Tibial nerve (tissue), 4 donors: Measurements from ENCODE around the gene MRPS26. TPM values are rescaled to one million over a fixed set of nuclear protein-coding genes. Genes with fewer than 3 reads are reported as not detected.

Experiments used
- DNase-seq, 2 donors: peaks; one replicate each; pipeline ENCODE4 v3.0.0-alpha.2; 2019; ENCODE audit warnings: low spot score in 2 of 2
- H3K27ac ChIP-seq, 4 donors: fragments of 200-600 bp; sonication (generic) in 3 of 4; one replicate each; pipeline ENCODE4 v1.5.1; 2017 to 2019; ENCODE audit warnings: mild to moderate bottlenecking in 1 of 4
- H3K27me3 ChIP-seq, 2 donors: fragments of 200-600 bp; sonication (generic) in 1 of 2; one replicate each; pipeline versions ENCODE4 v1.5.1 to v1.6.0; 2017 to 2019
- H3K36me3 ChIP-seq, 3 donors: fragments of 200-600 bp; sonication (generic); one replicate each; pipeline ENCODE4 v1.5.1; 2018 to 2019
- H3K4me1 ChIP-seq, 4 donors: fragments of 200-600 bp; sonication (generic) in 3 of 4; one replicate each; pipeline ENCODE4 v1.5.1; 2017 to 2019
- H3K4me3 ChIP-seq, 4 donors: fragments of 200-600 bp; sonication (generic) in 3 of 4; one replicate each; pipeline ENCODE4 v1.5.1; 2017 to 2019; ENCODE audit warnings: mild to moderate bottlenecking in 1 of 4, moderate library complexity in 1 of 4
- H3K9me3 ChIP-seq, 4 donors: fragments of 200-600 bp; sonication (generic) in 3 of 4; one replicate each; pipeline ENCODE4 v1.5.1; 2017 to 2019
- EP300 ChIP-seq, 2 donors: sonication (generic); formaldehyde crosslinking; IDR thresholded peaks; one replicate each; pipeline ENCODE4 v1.6.1; 2017; ENCODE audit warnings: antibody characterized with exemption in 2 of 2, mild to moderate bottlenecking in 1 of 2
- POLR2A ChIP-seq, 2 donors: fragments of 450-650 bp; IDR thresholded peaks; one replicate each; pipeline ENCODE4 v1.6.1; 2017; ENCODE audit warnings: antibody characterized with exemption in 2 of 2, mild to moderate bottlenecking in 2 of 2, moderate library complexity in 2 of 2
- WGBS, 2 donors: methylation state at CpG; one replicate each; pipeline ENCODE4 v1.1.5; 2018; 5-methylcytosine and 5-hydroxymethylcytosine counted together
- total RNA-seq, 4 donors: library from RNA; depleted of rRNA; stranded (reverse); fragments of >200 nt; gene quantifications; one replicate each; pipeline ENCODE4 v1.1.0, GENCODE V29; 2016
- TF ChIP-seq, protein P1 (sequence below), 5 experiments: fragments of 200-600 bp in 3 of 5; fragments of 450-650 bp in 2 of 5; sonication (generic) in 3 of 5; IDR thresholded peaks; one replicate each; pipeline ENCODE4 v1.5.1; 2016 to 2019; ENCODE audit warnings: antibody characterized with exemption in 5 of 5, mild to moderate bottlenecking in 3 of 5, moderate library complexity in 2 of 5

MRPS26 gene
- total RNA-seq, 4 donors from 2014 or later = 43.2 to 87.9 (median 59.5) TPM

DNA sequence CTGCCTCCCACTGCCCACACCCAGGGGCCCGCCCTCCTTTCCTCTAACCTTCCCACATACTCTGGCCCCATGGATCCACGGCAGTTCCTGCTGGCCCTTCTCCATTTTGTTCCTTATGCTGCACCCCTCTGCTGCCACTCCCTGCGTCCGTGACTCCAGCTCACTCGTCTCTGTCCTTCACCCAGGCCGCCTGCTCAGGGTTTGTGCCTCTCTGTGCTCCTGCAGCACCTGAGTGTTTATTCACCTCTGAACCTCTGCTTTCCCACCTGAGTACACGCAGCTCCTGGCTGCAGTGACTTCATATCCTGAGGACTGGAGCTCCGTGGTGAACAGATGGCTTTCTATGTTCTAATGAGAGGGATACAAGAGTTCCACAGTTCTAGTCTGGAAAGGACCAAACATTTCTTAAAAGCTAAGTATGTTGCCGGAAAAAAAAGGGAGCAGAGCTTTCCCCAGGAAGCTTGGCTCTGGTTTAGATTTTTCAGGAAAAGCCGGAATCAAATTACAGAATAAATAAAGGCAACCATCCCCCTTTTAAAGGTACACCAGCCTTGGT is 3.9 kb upstream of the MRPS26 start:
- H3K27me3 ChIP-seq = no peaks in the 10 kb centered on the region
- H3K4me1 ChIP-seq = peaks cover 0 to 40% (median 19%) of the 10 kb centered on the region in 4 donors
- 36 to 43% methylated on average over 10 of the region's 10 CpGs for WGBS, 2 donors
- peaks cover 0 to 39% (median 0%) of the 10 kb centered on the region in 3 donors for H3K36me3 ChIP-seq
- no peak for DNase-seq
- no peaks in the 10 kb centered on the region for H3K9me3 ChIP-seq
- H3K4me3 ChIP-seq = no peak overlapping the region
- H3K27ac ChIP-seq = peak overlapping the region; percentile 66 to 97 (median 72)
- no peak for TF ChIP-seq POLR2A (IDR thresholded peaks at IDR 0.05)
- TF ChIP-seq EP300 (IDR thresholded peaks at IDR 0.05) = no peak
- TF ChIP-seq, protein P1, sequence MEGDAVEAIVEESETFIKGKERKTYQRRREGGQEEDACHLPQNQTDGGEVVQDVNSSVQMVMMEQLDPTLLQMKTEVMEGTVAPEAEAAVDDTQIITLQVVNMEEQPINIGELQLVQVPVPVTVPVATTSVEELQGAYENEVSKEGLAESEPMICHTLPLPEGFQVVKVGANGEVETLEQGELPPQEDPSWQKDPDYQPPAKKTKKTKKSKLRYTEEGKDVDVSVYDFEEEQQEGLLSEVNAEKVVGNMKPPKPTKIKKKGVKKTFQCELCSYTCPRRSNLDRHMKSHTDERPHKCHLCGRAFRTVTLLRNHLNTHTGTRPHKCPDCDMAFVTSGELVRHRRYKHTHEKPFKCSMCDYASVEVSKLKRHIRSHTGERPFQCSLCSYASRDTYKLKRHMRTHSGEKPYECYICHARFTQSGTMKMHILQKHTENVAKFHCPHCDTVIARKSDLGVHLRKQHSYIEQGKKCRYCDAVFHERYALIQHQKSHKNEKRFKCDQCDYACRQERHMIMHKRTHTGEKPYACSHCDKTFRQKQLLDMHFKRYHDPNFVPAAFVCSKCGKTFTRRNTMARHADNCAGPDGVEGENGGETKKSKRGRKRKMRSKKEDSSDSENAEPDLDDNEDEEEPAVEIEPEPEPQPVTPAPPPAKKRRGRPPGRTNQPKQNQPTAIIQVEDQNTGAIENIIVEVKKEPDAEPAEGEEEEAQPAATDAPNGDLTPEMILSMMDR (IDR thresholded peaks at IDR 0.05) = no peak

DNA sequence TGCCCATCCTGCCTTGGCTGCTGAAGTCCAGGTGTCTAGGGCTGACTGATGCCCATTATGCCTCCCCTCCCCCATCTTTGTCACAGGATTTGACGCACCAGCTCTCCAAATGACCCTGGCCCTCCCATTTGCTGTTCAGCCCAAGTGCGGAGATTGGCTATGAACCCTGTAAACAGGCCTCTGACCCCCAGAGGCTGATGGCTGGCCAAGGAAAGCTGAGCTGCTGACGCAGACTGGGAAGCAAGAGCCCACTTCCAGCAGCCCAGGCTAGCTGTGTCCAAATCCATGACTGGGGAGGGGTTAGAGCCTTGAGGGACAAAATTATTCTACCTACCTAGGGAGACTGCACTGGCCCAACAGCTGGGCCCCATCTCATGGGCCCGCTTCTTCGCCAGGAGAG is 3.2 kb upstream of the MRPS26 start:
- 48 to 59% methylated on average over 5 of the region's 5 CpGs for WGBS, 2 donors
- Histone ChIP-seq H3K4me3 (no peak overlapping the region), H3K27me3 (no peaks in the 10 kb centered on the region), H3K9me3 (no peaks in the 10 kb centered on the region), H3K36me3 (peaks cover 0 to 35% (median 0%) of the 10 kb centered on the region in 3 donors), H3K4me1 (peaks cover 0 to 47% (median 26%) of the 10 kb centered on the region in 4 donors), H3K27ac (peak overlapping the region; percentile 66 to 97 (median 72))
- peak; percentile 16 to 40 for TF ChIP-seq EP300 (IDR thresholded peaks at IDR 0.05)
- TF ChIP-seq POLR2A (IDR thresholded peaks at IDR 0.05) = no peak
- TF ChIP-seq, protein P1 (IDR thresholded peaks at IDR 0.05) = no peak
- DNase-seq = peak; percentile 20 to 37

DNA sequence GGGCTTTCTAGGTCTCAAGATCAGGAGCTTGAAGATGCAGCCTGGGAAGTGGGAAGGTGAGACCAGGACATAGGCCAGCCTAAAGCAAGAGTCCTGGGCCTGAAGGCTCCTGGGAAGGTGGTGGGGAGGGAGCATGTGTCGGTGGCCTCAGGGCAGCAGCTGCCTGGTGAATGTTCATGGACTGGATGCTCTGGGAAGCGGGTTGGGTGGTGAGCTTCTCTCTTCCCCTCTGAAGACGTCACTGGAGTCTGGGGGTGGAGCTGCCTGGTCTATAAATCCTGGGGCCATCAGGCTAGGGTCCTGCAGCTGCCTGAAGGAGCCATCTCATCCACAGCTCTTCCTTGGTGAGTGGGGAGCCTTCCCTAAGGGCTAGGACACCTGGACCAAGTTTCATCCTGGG is 2.5 kb upstream of the MRPS26 start, which contains the start of gene GNRH2:
GNRH2 (plus strand) TSS at position 301 of the 400 bp plus-strand sequence. CDS start 793 bp downstream, outside the sequence.
- peaks cover 0 to 35% (median 2%) of the 10 kb centered on the region in 3 donors for H3K36me3 ChIP-seq
- no peak for DNase-seq
- TF ChIP-seq, protein P1 (IDR thresholded peaks at IDR 0.05) = no peak
- TF ChIP-seq POLR2A (IDR thresholded peaks at IDR 0.05) = no peak
- TF ChIP-seq EP300 (IDR thresholded peaks at IDR 0.05) = no peak
- H3K4me1 ChIP-seq = peaks cover 0 to 52% (median 26%) of the 10 kb centered on the region in 4 donors
- no peak within 1 kb of the TSS for H3K4me3 ChIP-seq
- no peaks in the 10 kb centered on the region for H3K9me3 ChIP-seq
- no peaks in the 10 kb centered on the region for H3K27me3 ChIP-seq
- WGBS, 2 donors = 83% methylated on average over 1 to 3 of the region's 3 CpGs
- peak within 1 kb of the TSS; percentile 66 to 97 (median 81) for H3K27ac ChIP-seq

DNA sequence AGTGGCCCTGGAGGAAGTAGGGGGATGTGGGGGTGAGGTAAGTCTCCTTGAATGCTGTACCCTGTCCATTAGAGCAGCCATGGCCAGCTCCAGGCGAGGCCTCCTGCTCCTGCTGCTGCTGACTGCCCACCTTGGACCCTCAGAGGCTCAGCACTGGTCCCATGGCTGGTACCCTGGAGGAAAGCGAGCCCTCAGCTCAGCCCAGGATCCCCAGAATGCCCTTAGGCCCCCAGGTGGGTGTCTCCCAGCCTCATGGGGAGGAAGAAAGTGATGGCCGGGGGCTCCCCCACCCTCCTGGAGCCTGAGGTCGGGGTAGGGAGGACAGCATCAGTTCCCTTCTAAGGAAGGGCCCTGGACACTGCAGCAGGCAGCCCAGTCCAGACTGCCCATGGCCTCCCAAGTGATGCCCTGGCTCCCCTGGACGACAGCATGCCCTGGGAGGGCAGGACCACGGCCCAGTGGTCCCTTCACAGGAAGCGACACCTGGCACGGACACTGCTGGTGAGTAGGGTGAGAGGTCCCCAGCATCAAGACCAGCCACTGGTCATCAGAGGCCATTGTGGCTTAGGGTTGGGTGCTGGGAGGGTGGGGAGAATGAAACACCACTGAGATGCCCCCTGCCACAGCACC is 1.4 kb upstream of the MRPS26 start:
- Histone ChIP-seq H3K4me3 (no peak overlapping the region), H3K27me3 (no peaks in the 10 kb centered on the region), H3K9me3 (no peaks in the 10 kb centered on the region), H3K4me1 (peaks cover 0 to 52% (median 26%) of the 10 kb centered on the region in 4 donors), H3K36me3 (peaks cover 0 to 35% (median 4%) of the 10 kb centered on the region in 3 donors), H3K27ac (peak overlapping the region; percentile 91 to 97 (median 94))
- no peak for DNase-seq
- 85 to 94% methylated on average over 6 to 8 of the region's 8 CpGs for WGBS, 2 donors
- TF ChIP-seq EP300 (IDR thresholded peaks at IDR 0.05) (no peak), POLR2A (IDR thresholded peaks at IDR 0.05) (no peak)
- TF ChIP-seq, protein P1 (IDR thresholded peaks at IDR 0.05) = no peak
